Panc1 (cell line): Measurements from ENCODE around the gene ATXN10. TPM values are rescaled to one million over a fixed set of nuclear protein-coding genes. Genes with fewer than 3 reads are reported as not detected.
A peak's percentile ranks its signal among the peaks of the same experiment; 100 is the strongest.

Experiments used
- ATAC-seq: fragments of 200-7000 bp; cut with Tn5 transposase; 2 replicates; pipeline ENCODE4 v1.9.1; 2020; ENCODE audit warnings: mild to moderate bottlenecking, moderate library complexity
- BruUV-seq: library from RNA; stranded (reverse); fragments of 400-500 nt; replicated peaks from 2 replicates; lab custom pipeline; 2021; lab: Mats Ljungman, UMichigan
- CTCF ChIA-PET: fragments of 300-600 bp; sonication (Branson Sonifier 250); formaldehyde crosslinking; loops from one replicate; lab custom pipeline; 2022; ENCODE audit warnings: antibody characterized with exemption; lab: Charles Lee
- POLR2A ChIA-PET: fragments of 300-600 bp; sonication (Branson Sonifier 250); formaldehyde crosslinking; loops from one replicate; lab custom pipeline; 2022; ENCODE audit warnings: antibody characterized with exemption; lab: Charles Lee
- DNase-seq: peaks from one replicate; pipeline ENCODE4 v3.0.0-alpha.2; 2010; ENCODE audit warnings: low read depth, low spot score
- H3K27ac ChIP-seq: 2 replicates; pipeline ENCODE4 v1.5.1; 2011; ENCODE audit warnings: mild to moderate bottlenecking, low read length, inconsistent platforms
- H3K27me3 ChIP-seq: fragments of 200-500 bp; sonication (Bioruptor generic); 2 replicates; pipeline ENCODE4 v1.6.0; 2014; ENCODE audit warnings: low read length, inconsistent platforms; ENCODE audit not compliant: control insufficient read depth, insufficient read depth
- H3K36me3 ChIP-seq: fragments of 200-500 bp; sonication (Bioruptor generic); 2 replicates; pipeline ENCODE4 v1.5.1; 2014; ENCODE audit warnings: inconsistent platforms, mild to moderate bottlenecking, low read length, moderate library complexity; ENCODE audit not compliant: control insufficient read depth, insufficient read depth
- H3K4me1 ChIP-seq: 2 replicates; pipeline ENCODE4 v1.5.1; 2011; ENCODE audit warnings: inconsistent platforms, mild to moderate bottlenecking, low read length, moderate library complexity; ENCODE audit not compliant: control insufficient read depth, insufficient read depth
- H3K4me3 ChIP-seq, 2 experiments: 2 replicates each; pipeline ENCODE4 v1.5.1; 2011 to 2012; ENCODE audit warnings: low read depth in 2 of 2, low read length in 2 of 2, mild to moderate bottlenecking in 2 of 2, inconsistent platforms in 1 of 2, moderate library complexity in 1 of 2
- H3K9me3 ChIP-seq: fragments of 200-500 bp; sonication (Bioruptor generic); 2 replicates; pipeline ENCODE4 v1.5.1; 2014; ENCODE audit warnings: low read depth, mild to moderate bottlenecking, inconsistent platforms, low read length, moderate library complexity; ENCODE audit not compliant: control insufficient read depth, insufficient read depth
- POLR2AphosphoS5 ChIP-seq: IDR thresholded peaks from 2 replicates; pipeline ENCODE4 v1.6.1; 2012; ENCODE audit warnings: mild to moderate bottlenecking, low read depth, low read length, moderate library complexity
- SIN3A ChIP-seq: IDR thresholded peaks from 2 replicates; pipeline ENCODE4 v1.6.1; 2012; ENCODE audit warnings: low read depth, mild to moderate bottlenecking, low read length, moderate library complexity, borderline replicate concordance; ENCODE audit not compliant: insufficient read depth
- TCF7L2 ChIP-seq: IDR thresholded peaks from 2 replicates; pipeline ENCODE4 v1.6.1; 2011; ENCODE audit warnings: mild to moderate bottlenecking, low read depth, low read length, inconsistent platforms
- in situ Hi-C: cut with HindIII; loops from 2 replicates; pipeline ENCODE4 v1.10.0; 2016; ENCODE audit warnings: low sequenced_read_pairs, low pct_unique_long_range_greater_than_20kb
- intact Hi-C: fragments of 100-400 bp; cut with micrococcal nuclease; formaldehyde crosslinking; loops from one replicate; pipeline ENCODE4 v1.10.0; 2022; ENCODE audit not compliant: unreplicated experiment
- total RNA-seq: library from RNA; stranded (reverse); gene quantifications from one replicate; pipeline ENCODE4 v1.2.1, GENCODE V29; 2021; ENCODE audit not compliant: unreplicated experiment
- TF ChIP-seq, protein P1 (sequence below), 2 experiments: IDR thresholded peaks; 2 replicates each; pipeline ENCODE4 v1.6.1; 2011 to 2012; ENCODE audit warnings: low read depth in 2 of 2, control low read depth in 1 of 2, low read length in 1 of 2, mild to moderate bottlenecking in 1 of 2, moderate library complexity in 1 of 2; ENCODE audit not compliant: insufficient read depth in 1 of 2
- TF ChIP-seq, protein P2 (sequence below): fragments of 450-650 bp; IDR thresholded peaks from 2 replicates; pipeline ENCODE4 v1.5.1; 2017; ENCODE audit warnings: mild to moderate bottlenecking

Gene ATXN10
- total RNA-seq, 1 experiment from 2014 or later = 184 TPM

DNA sequence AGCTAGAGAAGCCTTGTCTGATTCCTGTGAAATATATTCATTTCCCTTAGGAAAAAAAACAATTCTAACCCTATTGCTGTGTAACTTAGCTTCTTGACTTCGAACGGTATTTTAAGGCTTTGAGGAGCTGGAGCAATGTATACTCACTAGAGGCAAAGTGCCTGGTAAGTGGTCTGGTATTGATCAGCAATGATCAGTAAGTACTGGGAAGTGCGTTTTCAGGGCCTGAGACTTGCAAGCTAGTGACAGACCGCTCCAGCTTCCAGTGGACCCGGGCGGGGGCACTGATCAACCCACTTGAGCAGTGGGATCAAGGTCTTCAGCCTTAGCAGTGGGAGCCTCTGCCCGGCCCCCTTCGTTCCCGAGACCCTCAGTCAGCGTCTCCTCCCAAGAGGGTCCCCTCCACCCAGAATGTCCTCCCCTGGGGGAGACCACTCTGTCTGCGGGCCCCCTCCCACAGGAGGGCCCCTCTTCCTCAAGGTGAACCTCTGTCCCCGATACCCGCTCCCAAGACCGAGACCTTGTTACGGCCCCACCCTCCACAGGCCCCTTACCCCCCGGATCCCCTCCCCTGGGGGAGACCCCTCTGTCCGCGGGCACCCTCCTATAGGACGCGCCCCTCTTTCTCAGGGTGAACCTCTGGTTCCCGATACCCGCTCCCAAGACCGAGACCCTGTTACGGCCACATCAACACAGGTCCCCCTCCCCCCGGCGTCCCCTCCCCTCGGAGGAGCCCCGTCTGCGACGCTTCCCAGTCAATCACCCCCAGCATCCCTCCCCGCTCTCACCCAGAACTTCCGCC lies 452 bp upstream of the ATXN10 start:
- DNase-seq = no peak
- Histone ChIP-seq H3K27me3 (no peaks in the 10 kb centered on the region), H3K4me1 (peaks cover 24% of the 10 kb centered on the region), H3K4me3 (peak overlapping the region; percentile 76 to 89), H3K27ac (peak overlapping the region; percentile 46), H3K9me3 (no peaks in the 10 kb centered on the region), H3K36me3 (peaks cover 7% of the 10 kb centered on the region; the same call in 1 of the 2 replicates)
- no TSS peak for BruUV-seq
- ATAC-seq = peak; percentile 7
- CTCF ChIA-PET = interaction anchor here (0.7 kb wide), 2 partner anchors 49 to 149 kb away, joined by 3 to 6 read pairs; no protein-coding TSS in a partner anchor
- POLR2A ChIA-PET = interaction anchor here (0.7 kb wide), 2 partner anchors 36 to 225 kb away, joined by 5 to 8 read pairs; no protein-coding TSS in a partner anchor
- TF ChIP-seq TCF7L2 = no peak
- TF ChIP-seq, protein P1, sequence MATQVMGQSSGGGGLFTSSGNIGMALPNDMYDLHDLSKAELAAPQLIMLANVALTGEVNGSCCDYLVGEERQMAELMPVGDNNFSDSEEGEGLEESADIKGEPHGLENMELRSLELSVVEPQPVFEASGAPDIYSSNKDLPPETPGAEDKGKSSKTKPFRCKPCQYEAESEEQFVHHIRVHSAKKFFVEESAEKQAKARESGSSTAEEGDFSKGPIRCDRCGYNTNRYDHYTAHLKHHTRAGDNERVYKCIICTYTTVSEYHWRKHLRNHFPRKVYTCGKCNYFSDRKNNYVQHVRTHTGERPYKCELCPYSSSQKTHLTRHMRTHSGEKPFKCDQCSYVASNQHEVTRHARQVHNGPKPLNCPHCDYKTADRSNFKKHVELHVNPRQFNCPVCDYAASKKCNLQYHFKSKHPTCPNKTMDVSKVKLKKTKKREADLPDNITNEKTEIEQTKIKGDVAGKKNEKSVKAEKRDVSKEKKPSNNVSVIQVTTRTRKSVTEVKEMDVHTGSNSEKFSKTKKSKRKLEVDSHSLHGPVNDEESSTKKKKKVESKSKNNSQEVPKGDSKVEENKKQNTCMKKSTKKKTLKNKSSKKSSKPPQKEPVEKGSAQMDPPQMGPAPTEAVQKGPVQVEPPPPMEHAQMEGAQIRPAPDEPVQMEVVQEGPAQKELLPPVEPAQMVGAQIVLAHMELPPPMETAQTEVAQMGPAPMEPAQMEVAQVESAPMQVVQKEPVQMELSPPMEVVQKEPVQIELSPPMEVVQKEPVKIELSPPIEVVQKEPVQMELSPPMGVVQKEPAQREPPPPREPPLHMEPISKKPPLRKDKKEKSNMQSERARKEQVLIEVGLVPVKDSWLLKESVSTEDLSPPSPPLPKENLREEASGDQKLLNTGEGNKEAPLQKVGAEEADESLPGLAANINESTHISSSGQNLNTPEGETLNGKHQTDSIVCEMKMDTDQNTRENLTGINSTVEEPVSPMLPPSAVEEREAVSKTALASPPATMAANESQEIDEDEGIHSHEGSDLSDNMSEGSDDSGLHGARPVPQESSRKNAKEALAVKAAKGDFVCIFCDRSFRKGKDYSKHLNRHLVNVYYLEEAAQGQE (IDR thresholded peaks at IDR 0.05; ENCODE audit: insufficient read depth in 1 of 2, low read depth in 2 of 2, low read length in 1 of 2) = no peak
- TF ChIP-seq, protein P2, sequence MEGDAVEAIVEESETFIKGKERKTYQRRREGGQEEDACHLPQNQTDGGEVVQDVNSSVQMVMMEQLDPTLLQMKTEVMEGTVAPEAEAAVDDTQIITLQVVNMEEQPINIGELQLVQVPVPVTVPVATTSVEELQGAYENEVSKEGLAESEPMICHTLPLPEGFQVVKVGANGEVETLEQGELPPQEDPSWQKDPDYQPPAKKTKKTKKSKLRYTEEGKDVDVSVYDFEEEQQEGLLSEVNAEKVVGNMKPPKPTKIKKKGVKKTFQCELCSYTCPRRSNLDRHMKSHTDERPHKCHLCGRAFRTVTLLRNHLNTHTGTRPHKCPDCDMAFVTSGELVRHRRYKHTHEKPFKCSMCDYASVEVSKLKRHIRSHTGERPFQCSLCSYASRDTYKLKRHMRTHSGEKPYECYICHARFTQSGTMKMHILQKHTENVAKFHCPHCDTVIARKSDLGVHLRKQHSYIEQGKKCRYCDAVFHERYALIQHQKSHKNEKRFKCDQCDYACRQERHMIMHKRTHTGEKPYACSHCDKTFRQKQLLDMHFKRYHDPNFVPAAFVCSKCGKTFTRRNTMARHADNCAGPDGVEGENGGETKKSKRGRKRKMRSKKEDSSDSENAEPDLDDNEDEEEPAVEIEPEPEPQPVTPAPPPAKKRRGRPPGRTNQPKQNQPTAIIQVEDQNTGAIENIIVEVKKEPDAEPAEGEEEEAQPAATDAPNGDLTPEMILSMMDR = no peak
- TF ChIP-seq POLR2AphosphoS5 = no peak
- TF ChIP-seq SIN3A = no peak
- intact Hi-C loops = no loop called here
- in situ Hi-C loops = no loop called here

DNA sequence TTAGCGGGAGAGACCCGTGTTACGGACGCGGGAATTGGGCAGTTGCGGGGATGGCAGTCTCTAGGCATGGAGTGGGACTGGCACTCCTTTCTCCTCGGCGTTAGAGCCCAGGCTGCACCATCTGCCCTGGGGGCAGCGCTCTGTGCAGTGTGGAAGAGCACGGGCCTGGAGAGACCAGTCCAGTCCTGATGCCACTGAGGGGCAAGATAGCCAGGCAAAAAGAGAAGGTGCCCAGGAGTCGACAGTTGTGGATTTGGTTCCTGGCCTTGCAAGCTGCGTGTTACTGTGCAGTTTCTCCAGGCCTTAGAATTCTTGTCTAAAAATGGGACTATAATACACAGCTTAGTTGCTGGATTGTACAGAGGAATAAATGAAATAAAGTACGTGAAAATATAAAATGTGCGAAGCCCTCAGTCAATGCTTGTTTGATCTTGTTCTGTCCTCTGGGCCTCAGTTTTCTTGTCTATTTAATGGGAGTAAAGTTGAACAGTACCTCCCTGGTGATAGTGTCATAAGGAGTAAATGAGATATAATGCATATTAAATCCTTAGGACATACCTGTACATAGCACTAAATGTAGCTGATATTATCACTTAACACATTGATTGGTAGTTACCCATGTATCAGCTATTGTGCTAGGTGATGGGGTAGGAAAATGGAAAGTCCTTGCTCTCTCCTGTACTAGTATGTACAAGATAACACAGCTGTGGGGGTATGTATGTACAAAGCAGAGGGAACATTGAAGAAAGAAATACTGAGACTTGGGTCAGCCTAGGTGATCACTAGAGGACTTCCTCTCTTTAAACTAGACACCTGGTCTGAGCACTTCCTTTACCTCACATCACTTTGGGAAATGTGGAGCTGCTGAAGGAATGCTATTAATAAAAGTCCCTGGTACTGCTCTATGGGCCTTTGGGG lies 1.2 kb downstream of the ATXN10 start:
- no peaks in the 10 kb centered on the region for H3K27me3 ChIP-seq
- intact Hi-C loops = no loop called here
- H3K36me3 ChIP-seq = peaks cover 7% of the 10 kb centered on the region; the same call in 1 of the 2 replicates
- ATAC-seq (peak; percentile 35), DNase-seq (no peak)
- in situ Hi-C loops = no loop called here
- CTCF ChIA-PET = interaction anchor here (0.5 kb wide), 1 partner anchor 14 kb away, joined by 6 read pairs; no protein-coding TSS in a partner anchor
- no peaks in the 10 kb centered on the region for H3K9me3 ChIP-seq
- TSS peak; percentile 63 for BruUV-seq
- peak overlapping the region; percentile 76 to 89 for H3K4me3 ChIP-seq
- H3K27ac ChIP-seq = peak overlapping the region; percentile 91
- TF ChIP-seq SIN3A = no peak
- no peak for TF ChIP-seq TCF7L2
- no peak for TF ChIP-seq POLR2AphosphoS5
- TF ChIP-seq, protein P1 (IDR thresholded peaks at IDR 0.05; ENCODE audit: insufficient read depth in 1 of 2, low read depth in 2 of 2, low read length in 1 of 2) = no peak
- TF ChIP-seq, protein P2 = no peak
- POLR2A ChIA-PET = no interaction called here
- peaks cover 29% of the 10 kb centered on the region for H3K4me1 ChIP-seq
